Endodermal cell (in vitro differentiated cells): ENCODE data around the gene STON2. TPM values are rescaled to one million over a fixed set of nuclear protein-coding genes. Genes with fewer than 3 reads are reported as not detected.

Experiments used
- DNase-seq: peaks from one replicate; pipeline ENCODE4 v3.0.0-alpha.2; 2017
- H3K27ac ChIP-seq: 2 replicates; pipeline ENCODE4 v1.5.1; 2013; ENCODE audit warnings: mild to moderate bottlenecking, low read depth, low read length, moderate library complexity
- H3K27me3 ChIP-seq: 2 replicates; pipeline ENCODE4 v1.6.1; 2013; ENCODE audit warnings: mild to moderate bottlenecking, low read length, moderate library complexity; ENCODE audit not compliant: insufficient read depth, control insufficient read depth, poor library complexity, severe bottlenecking
- H3K36me3 ChIP-seq: 2 replicates; pipeline ENCODE4 v1.7.0; 2013; ENCODE audit warnings: mild to moderate bottlenecking, low read length, moderate library complexity; ENCODE audit not compliant: control insufficient read depth, insufficient read depth
- H3K4me1 ChIP-seq: one replicate; pipeline ENCODE4 v1.7.0; 2013; ENCODE audit warnings: low read length; ENCODE audit not compliant: control insufficient read depth, insufficient read depth
- H3K4me3 ChIP-seq: 2 replicates; pipeline ENCODE4 v1.5.1; 2013; ENCODE audit warnings: mild to moderate bottlenecking, low read length, moderate library complexity
- H3K9ac ChIP-seq: 2 replicates; pipeline ENCODE4 v1.6.1; 2013; ENCODE audit warnings: mild to moderate bottlenecking, low read length, moderate library complexity; ENCODE audit not compliant: poor library complexity, severe bottlenecking; ENCODE audit errors: extremely low read depth
- H3K9me3 ChIP-seq: 2 replicates; pipeline ENCODE4 v1.6.1; 2013; ENCODE audit warnings: mild to moderate bottlenecking, low read length, moderate library complexity; ENCODE audit not compliant: control insufficient read depth
- H3K27ac Mint-ChIP-seq: 2 replicates; pipeline ENCODE4 v1.8.0; 2020; ENCODE audit warnings: mixed read lengths
- H3K27me3 Mint-ChIP-seq: 2 replicates; pipeline ENCODE4 v1.8.0; 2021; ENCODE audit warnings: mild to moderate bottlenecking, mixed read lengths; ENCODE audit not compliant: insufficient read depth
- H3K36me3 Mint-ChIP-seq: 2 replicates; pipeline ENCODE4 v1.8.0; 2020; ENCODE audit warnings: low read depth, mixed read lengths
- H3K4me1 Mint-ChIP-seq: 2 replicates; pipeline ENCODE4 v1.8.0; 2020; ENCODE audit warnings: mixed read lengths
- H3K4me3 Mint-ChIP-seq: 2 replicates; pipeline ENCODE4 v1.8.0; 2020; ENCODE audit warnings: mild to moderate bottlenecking, moderate library complexity, mixed read lengths
- H3K9me3 Mint-ChIP-seq: 2 replicates; pipeline ENCODE4 v1.8.0; 2020; ENCODE audit warnings: mild to moderate bottlenecking, mixed read lengths
- WGBS, 2 experiments: methylation state at CpG; one replicate each; pipeline versions ENCODE4 v1.1.5 to v1.1.7; 2013; ENCODE audit warnings: missing lambda C conversion rate in 2 of 2, mixed read lengths in 1 of 2; ENCODE audit not compliant: insufficient coverage in 1 of 2, insufficient read length in 1 of 2; 5-methylcytosine and 5-hydroxymethylcytosine counted together
- total RNA-seq, 2 donors: library from RNA; stranded (reverse); fragmentation: NEBNext Ultra II Directional in 1 of 2; extraction: Animal tissue kit (Norgen Biotek cat#: 25700) in 1 of 2; gene quantifications; 2 replicates in 1 of 2; 3 replicates in 1 of 2; pipeline ENCODE4 v1.2.1, GENCODE V29; 2021
- TF ChIP-seq, protein P1 (sequence below): fragments of 200-600 bp; sonication (generic); conservative IDR thresholded peaks from 2 replicates; pipeline ENCODE4 v1.5.0; 2021; ENCODE audit warnings: antibody characterized with exemption, mild to moderate bottlenecking

Gene STON2
- total RNA-seq, 2 donors from 2014 or later: 37.2 to 43.9 TPM

DNA sequence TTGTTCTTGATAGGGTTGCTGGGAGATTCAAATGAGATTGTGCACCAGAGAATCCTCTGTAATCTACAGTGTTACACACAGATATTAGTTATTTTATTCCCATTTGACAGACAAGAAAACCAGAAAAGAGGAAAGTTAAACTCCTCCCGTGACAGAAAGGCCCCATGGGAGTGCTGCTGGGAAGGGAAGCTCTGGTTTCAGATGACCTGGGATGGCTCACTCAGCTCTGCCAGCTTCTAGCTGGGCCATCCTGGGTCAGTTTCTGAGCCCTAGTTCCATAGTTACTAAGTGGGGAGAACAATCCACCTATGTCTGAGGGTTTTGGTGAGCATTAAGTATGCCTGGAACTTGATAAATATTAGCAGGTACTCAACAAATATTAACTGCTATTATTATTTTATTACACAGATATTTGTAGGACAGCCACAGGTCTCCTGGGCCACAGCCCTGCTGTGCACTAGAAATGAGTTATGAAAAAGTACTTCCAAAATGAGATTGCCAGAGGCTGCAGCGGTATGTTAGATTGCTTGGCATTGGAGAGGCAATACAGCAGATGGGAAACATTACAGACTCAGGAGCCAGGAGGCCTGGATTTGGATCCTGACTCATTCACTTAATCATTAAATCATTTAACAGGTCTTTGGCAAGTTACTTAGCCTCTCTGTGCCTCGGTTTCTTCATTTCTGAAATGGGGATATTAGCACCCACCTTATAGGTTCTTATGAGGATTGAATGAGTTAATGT, 47.1 kb upstream of the STON2 start:
- H3K9me3 ChIP-seq: no peaks in the 10 kb centered on the region
- Mint-ChIP-seq H3K4me3 (no peak overlapping the region), H3K27me3 (peaks cover 6% of the 10 kb centered on the region), H3K9me3 (peaks cover 4% of the 10 kb centered on the region), H3K27ac (no peak overlapping the region), H3K4me1 (peaks cover 19% of the 10 kb centered on the region), H3K36me3 (no peaks in the 10 kb centered on the region)
- H3K4me1 ChIP-seq: no peaks in the 10 kb centered on the region
- TF ChIP-seq, protein P1, sequence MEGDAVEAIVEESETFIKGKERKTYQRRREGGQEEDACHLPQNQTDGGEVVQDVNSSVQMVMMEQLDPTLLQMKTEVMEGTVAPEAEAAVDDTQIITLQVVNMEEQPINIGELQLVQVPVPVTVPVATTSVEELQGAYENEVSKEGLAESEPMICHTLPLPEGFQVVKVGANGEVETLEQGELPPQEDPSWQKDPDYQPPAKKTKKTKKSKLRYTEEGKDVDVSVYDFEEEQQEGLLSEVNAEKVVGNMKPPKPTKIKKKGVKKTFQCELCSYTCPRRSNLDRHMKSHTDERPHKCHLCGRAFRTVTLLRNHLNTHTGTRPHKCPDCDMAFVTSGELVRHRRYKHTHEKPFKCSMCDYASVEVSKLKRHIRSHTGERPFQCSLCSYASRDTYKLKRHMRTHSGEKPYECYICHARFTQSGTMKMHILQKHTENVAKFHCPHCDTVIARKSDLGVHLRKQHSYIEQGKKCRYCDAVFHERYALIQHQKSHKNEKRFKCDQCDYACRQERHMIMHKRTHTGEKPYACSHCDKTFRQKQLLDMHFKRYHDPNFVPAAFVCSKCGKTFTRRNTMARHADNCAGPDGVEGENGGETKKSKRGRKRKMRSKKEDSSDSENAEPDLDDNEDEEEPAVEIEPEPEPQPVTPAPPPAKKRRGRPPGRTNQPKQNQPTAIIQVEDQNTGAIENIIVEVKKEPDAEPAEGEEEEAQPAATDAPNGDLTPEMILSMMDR: no peak
- H3K27ac ChIP-seq: no peak overlapping the region
- H3K4me3 ChIP-seq: no peak overlapping the region
- 93 to 100% methylated on average over 1 to 3 of the region's 3 CpGs for WGBS, 2 experiments
- no peak overlapping the region for H3K9ac ChIP-seq
- no peak for DNase-seq
- H3K27me3 ChIP-seq: no peaks in the 10 kb centered on the region
- H3K36me3 ChIP-seq: no peaks in the 10 kb centered on the region

DNA sequence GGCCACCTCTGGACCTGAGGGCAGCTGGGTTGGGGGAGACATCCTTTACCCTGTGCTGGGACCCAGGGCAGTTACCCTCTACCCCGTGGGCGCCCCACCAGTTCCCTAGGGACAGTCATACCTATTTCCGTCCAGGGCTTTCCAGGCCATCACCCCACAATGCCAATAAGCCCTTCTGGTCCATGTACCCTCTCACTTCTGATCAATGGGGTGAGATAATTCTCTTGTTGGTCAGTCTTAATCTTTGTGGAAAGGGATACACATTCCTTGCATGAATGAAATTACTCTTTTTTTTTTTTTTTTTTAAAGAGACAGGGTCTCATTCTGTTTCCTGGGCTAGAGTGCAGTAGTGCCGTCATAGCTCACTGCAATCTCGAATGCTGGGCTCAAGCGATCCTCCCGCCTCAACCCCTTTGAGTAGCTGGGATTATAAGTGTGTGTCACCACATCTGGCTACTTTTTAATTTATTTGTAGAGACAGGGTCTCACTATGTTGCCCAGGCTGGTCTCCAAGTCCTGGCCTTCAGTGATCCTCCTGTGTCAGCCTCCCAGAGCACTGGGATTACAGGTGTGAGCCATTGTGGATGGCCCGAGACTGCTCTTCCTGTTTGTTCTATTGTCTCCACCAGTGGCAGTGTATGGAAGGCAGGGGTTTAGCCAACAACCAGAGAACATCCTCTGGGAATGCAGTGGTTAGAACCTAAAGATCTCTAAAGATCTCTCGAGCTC, 46.3 kb upstream of the STON2 start:
- no peak overlapping the region for H3K9ac ChIP-seq
- TF ChIP-seq, protein P1: no peak
- Mint-ChIP-seq H3K9me3 (peaks cover 4% of the 10 kb centered on the region), H3K4me1 (peaks cover 19% of the 10 kb centered on the region), H3K36me3 (no peaks in the 10 kb centered on the region), H3K27ac (no peak overlapping the region), H3K27me3 (peaks cover 11% of the 10 kb centered on the region), H3K4me3 (no peak overlapping the region)
- no peak for DNase-seq
- WGBS, 2 experiments: 93 to 95% methylated on average over 5 to 9 of the region's 9 CpGs
- H3K36me3 ChIP-seq: no peaks in the 10 kb centered on the region
- H3K27ac ChIP-seq: no peak overlapping the region
- no peaks in the 10 kb centered on the region for H3K27me3 ChIP-seq
- no peaks in the 10 kb centered on the region for H3K4me1 ChIP-seq
- H3K9me3 ChIP-seq: no peaks in the 10 kb centered on the region
- no peak overlapping the region for H3K4me3 ChIP-seq

DNA sequence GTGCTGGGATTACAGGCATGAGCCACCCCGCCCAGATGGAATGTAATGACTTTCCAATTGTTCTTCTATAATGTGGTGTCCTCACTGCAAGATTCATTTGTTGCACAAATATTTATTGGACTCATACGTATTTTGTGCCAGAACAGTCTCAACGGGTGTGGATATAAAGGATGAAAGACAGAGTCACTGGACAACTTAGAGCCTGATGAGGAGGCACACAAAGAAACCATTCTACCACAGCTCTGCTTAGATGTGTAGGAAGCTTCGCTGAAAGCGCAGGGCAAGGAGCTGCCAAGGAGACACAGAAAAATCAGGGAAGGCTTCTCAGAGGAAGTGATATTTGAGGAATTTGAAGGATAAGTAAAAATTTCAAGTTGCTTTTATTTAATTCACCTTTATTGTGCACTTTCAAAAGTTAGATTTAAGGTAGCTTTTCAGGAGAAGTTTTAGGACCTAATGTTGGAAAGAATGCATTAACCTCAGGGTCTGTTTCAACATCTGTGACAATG, 41.6 kb upstream of the STON2 start:
- no peaks in the 10 kb centered on the region for H3K36me3 ChIP-seq
- H3K27ac ChIP-seq: no peak overlapping the region
- Mint-ChIP-seq H3K36me3 (no peaks in the 10 kb centered on the region), H3K27ac (no peak overlapping the region), H3K4me1 (peaks cover 2% of the 10 kb centered on the region), H3K9me3 (peaks cover 4% of the 10 kb centered on the region), H3K4me3 (no peak overlapping the region), H3K27me3 (peaks cover 50% of the 10 kb centered on the region)
- H3K9ac ChIP-seq: no peak overlapping the region
- DNase-seq: no peak
- H3K27me3 ChIP-seq: peaks cover 42% of the 10 kb centered on the region
- no peaks in the 10 kb centered on the region for H3K4me1 ChIP-seq
- TF ChIP-seq, protein P1: no peak
- no peaks in the 10 kb centered on the region for H3K9me3 ChIP-seq
- 73 to 90% methylated on average over 4 to 5 of the region's 5 CpGs for WGBS, 2 experiments
- no peak overlapping the region for H3K4me3 ChIP-seq
